ENCODE results near the gene MT1E. TPM values are rescaled to one million over a fixed set of nuclear protein-coding genes. Genes with fewer than 3 reads are reported as not detected.
"Not testable (repeated sequence)": the region's sequence is repeated elsewhere in the genome, so short reads cannot be mapped to it uniquely, and the experiment has no call there.

Gene MT1E
- total RNA-seq, 1 experiment from 2014 or later, result 50.6 TPM

- BruUV-seq (replicated peaks), result no TSS peak
- TF ChIP-seq, protein P1, sequence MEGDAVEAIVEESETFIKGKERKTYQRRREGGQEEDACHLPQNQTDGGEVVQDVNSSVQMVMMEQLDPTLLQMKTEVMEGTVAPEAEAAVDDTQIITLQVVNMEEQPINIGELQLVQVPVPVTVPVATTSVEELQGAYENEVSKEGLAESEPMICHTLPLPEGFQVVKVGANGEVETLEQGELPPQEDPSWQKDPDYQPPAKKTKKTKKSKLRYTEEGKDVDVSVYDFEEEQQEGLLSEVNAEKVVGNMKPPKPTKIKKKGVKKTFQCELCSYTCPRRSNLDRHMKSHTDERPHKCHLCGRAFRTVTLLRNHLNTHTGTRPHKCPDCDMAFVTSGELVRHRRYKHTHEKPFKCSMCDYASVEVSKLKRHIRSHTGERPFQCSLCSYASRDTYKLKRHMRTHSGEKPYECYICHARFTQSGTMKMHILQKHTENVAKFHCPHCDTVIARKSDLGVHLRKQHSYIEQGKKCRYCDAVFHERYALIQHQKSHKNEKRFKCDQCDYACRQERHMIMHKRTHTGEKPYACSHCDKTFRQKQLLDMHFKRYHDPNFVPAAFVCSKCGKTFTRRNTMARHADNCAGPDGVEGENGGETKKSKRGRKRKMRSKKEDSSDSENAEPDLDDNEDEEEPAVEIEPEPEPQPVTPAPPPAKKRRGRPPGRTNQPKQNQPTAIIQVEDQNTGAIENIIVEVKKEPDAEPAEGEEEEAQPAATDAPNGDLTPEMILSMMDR (conservative IDR thresholded peaks at IDR 0.05; ENCODE audit: low read depth, low read length), result no peak
- no peak for TF ChIP-seq EZH2 (IDR thresholded peaks at IDR 0.05; ENCODE audit: borderline replicate concordance, low read depth, low read length, poor library complexity, severe bottlenecking)
- Histone ChIP-seq H3K4me1 (ENCODE audit: insufficient read depth, low read length, poor library complexity, severe bottlenecking) (no peaks in the 10 kb centered on the region), H3K36me3 (ENCODE audit: insufficient read depth, low read length, poor library complexity, severe bottlenecking) (no peaks in the 10 kb centered on the region), H3K27ac (ENCODE audit: low read depth, low read length, poor library complexity, severe bottlenecking) (no peak overlapping the region), H3K9me3 (ENCODE audit: low read depth, low read length, poor library complexity, severe bottlenecking) (no peaks in the 10 kb centered on the region), H3K4me3 (ENCODE audit: low read depth, low read length, poor library complexity, severe bottlenecking) (no peak overlapping the region), H3K27me3 (replicated peaks; ENCODE audit: insufficient read depth, low read depth, low read length, poor library complexity) (no peaks in the 10 kb centered on the region)
- no peak for DNase-seq (ENCODE audit: low spot score)
- ChIA-PET CTCF (no interaction called here), POLR2A (ENCODE audit: low non-redundant PET) (no interaction called here)
- intact Hi-C loops (cut with micrococcal nuclease; ENCODE audit: unreplicated experiment), result no loop called here
Measured at GRCh38 chr16:56620339-56620897, 5.2 kb upstream of the MT1E start.

GRCh38 chr16:56621665-56622445, 3.7 kb upstream of the MT1E start:
- H3K4me1 ChIP-seq (ENCODE audit: insufficient read depth, low read length, poor library complexity, severe bottlenecking); POLR2A ChIA-PET (ENCODE audit: low non-redundant PET); CTCF ChIA-PET; H3K9me3 ChIP-seq (ENCODE audit: low read depth, low read length, poor library complexity, severe bottlenecking); intact Hi-C loops (cut with micrococcal nuclease; ENCODE audit: unreplicated experiment); BruUV-seq (replicated peaks); H3K36me3 ChIP-seq (ENCODE audit: insufficient read depth, low read length, poor library complexity, severe bottlenecking); H3K27ac ChIP-seq (ENCODE audit: low read depth, low read length, poor library complexity, severe bottlenecking); H3K4me3 ChIP-seq (ENCODE audit: low read depth, low read length, poor library complexity, severe bottlenecking); H3K27me3 ChIP-seq (replicated peaks; ENCODE audit: insufficient read depth, low read depth, low read length, poor library complexity); DNase-seq (ENCODE audit: low spot score): not testable (repeated sequence)

GRCh38 chr16:56623184-56623583, 2.4 kb upstream of the MT1E start:
- H3K27me3 ChIP-seq (replicated peaks; ENCODE audit: insufficient read depth, low read depth, low read length, poor library complexity); DNase-seq (ENCODE audit: low spot score); BruUV-seq (replicated peaks); intact Hi-C loops (cut with micrococcal nuclease; ENCODE audit: unreplicated experiment); H3K36me3 ChIP-seq (ENCODE audit: insufficient read depth, low read length, poor library complexity, severe bottlenecking); POLR2A ChIA-PET (ENCODE audit: low non-redundant PET); H3K4me1 ChIP-seq (ENCODE audit: insufficient read depth, low read length, poor library complexity, severe bottlenecking); H3K4me3 ChIP-seq (ENCODE audit: low read depth, low read length, poor library complexity, severe bottlenecking); CTCF ChIA-PET; H3K27ac ChIP-seq (ENCODE audit: low read depth, low read length, poor library complexity, severe bottlenecking); H3K9me3 ChIP-seq (ENCODE audit: low read depth, low read length, poor library complexity, severe bottlenecking): not testable (repeated sequence)

GRCh38 chr16:56623637-56624036, 1.9 kb upstream of the MT1E start:
- DNase-seq (ENCODE audit: low spot score), result no peak
- POLR2A ChIA-PET (ENCODE audit: low non-redundant PET), result no interaction called here
- TF ChIP-seq, protein P1 (conservative IDR thresholded peaks at IDR 0.05; ENCODE audit: low read depth, low read length), result no peak
- TF ChIP-seq EZH2 (IDR thresholded peaks at IDR 0.05; ENCODE audit: borderline replicate concordance, low read depth, low read length, poor library complexity, severe bottlenecking), result no peak
- Histone ChIP-seq H3K4me3 (ENCODE audit: low read depth, low read length, poor library complexity, severe bottlenecking) (no peak overlapping the region), H3K27ac (ENCODE audit: low read depth, low read length, poor library complexity, severe bottlenecking) (no peak overlapping the region), H3K36me3 (ENCODE audit: insufficient read depth, low read length, poor library complexity, severe bottlenecking) (no peaks in the 10 kb centered on the region), H3K9me3 (ENCODE audit: low read depth, low read length, poor library complexity, severe bottlenecking) (no peaks in the 10 kb centered on the region), H3K27me3 (replicated peaks; ENCODE audit: insufficient read depth, low read depth, low read length, poor library complexity) (no peaks in the 10 kb centered on the region), H3K4me1 (ENCODE audit: insufficient read depth, low read length, poor library complexity, severe bottlenecking) (peaks cover 6% of the 10 kb centered on the region)
- no TSS peak for BruUV-seq (replicated peaks)
- intact Hi-C loops (cut with micrococcal nuclease; ENCODE audit: unreplicated experiment), result no loop called here
- CTCF ChIA-PET, result no interaction called here
